ENCODE measurements around the gene CR1.

DNA sequence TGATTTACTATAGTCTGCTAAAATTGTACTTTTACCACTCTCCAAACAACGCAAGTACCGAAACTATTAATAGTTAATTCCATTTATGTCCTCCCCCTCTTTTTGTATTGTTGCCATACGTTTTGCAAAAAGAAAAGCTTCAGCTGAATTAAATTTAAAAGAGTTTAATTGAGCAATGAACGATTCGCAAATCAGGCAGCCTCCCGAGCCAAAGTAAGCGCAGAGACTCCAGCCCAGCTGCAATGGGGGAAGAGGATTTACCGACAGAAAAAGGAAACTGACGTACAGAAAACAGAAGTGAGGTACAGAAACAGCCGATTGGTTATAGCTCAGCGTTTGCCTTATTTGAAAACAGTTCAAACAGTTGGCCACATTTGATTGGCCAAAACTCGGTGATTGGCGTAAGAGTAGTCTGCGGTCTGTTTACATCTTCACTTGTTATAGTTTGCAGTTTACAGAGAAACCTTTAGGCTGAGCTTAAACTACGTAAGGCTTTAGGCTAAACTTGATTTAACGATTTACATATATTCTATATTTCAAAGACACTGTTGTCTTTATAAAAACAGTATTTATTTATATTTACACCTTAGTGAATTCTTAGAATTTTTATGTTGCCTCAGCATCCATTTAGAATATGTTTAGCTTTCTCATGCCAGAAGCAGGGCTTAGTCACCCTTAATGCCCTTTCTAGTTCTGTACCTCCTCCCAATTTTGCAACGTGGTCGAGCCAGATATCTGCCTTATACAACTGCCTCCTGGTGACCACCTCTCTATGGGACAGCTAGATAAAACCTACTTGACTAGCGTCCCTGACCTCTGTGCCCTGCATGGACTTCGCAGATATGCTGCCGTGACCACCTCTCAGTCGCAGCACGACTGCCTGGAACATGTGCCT, 23.8 kb downstream of the CR1 start:
- TF ChIP-seq EZH2 (IDR thresholded peaks at IDR 0.05; ENCODE audit: borderline replicate concordance, low read depth, low read length) = no peak
- no peak for TF ChIP-seq POLR3A (IDR thresholded peaks at IDR 0.05; ENCODE audit: borderline replicate concordance, extremely low read depth, insufficient read depth, insufficient read length)
- peak; percentile 88 for TF ChIP-seq BHLHE40 (IDR thresholded peaks at IDR 0.05; ENCODE audit: low read length)
- TF ChIP-seq, protein P1, sequence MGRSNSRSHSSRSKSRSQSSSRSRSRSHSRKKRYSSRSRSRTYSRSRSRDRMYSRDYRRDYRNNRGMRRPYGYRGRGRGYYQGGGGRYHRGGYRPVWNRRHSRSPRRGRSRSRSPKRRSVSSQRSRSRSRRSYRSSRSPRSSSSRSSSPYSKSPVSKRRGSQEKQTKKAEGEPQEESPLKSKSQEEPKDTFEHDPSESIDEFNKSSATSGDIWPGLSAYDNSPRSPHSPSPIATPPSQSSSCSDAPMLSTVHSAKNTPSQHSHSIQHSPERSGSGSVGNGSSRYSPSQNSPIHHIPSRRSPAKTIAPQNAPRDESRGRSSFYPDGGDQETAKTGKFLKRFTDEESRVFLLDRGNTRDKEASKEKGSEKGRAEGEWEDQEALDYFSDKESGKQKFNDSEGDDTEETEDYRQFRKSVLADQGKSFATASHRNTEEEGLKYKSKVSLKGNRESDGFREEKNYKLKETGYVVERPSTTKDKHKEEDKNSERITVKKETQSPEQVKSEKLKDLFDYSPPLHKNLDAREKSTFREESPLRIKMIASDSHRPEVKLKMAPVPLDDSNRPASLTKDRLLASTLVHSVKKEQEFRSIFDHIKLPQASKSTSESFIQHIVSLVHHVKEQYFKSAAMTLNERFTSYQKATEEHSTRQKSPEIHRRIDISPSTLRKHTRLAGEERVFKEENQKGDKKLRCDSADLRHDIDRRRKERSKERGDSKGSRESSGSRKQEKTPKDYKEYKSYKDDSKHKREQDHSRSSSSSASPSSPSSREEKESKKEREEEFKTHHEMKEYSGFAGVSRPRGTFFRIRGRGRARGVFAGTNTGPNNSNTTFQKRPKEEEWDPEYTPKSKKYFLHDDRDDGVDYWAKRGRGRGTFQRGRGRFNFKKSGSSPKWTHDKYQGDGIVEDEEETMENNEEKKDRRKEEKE (IDR thresholded peaks at IDR 0.05; ENCODE audit: borderline replicate concordance in 1 of 2, control insufficient read depth in 1 of 2, low read depth in 2 of 2, low read length in 1 of 2) = 0 out of 4 replicates have a peak, but pooled peaks of 1 of the 2 experiments have one; percentile 67
- no peak for TF ChIP-seq CHD2 (IDR thresholded peaks at IDR 0.05; ENCODE audit: low read depth, low read length)
- TF ChIP-seq ARNT (IDR thresholded peaks at IDR 0.05) = peak; percentile 92 to 93
